HG03135 (cell line): ENCODE measurements around the gene GMDS.

Experiments
- ATAC-seq: cut with Tn5 transposase; IDR thresholded peaks from one replicate; pipeline ENCODE4 v1.9.1; 2021; ENCODE audit warnings: mild to moderate bottlenecking, moderate library complexity; ENCODE audit not compliant: unreplicated experiment

GMDS gene

GRCh38 chr6:1622220-1622850 lies 623.1 kb downstream of the GMDS start:
- no peak for ATAC-seq

GRCh38 chr6:1621070-1621701 lies 624.2 kb downstream of the GMDS start:
- no peak for ATAC-seq

DNA sequence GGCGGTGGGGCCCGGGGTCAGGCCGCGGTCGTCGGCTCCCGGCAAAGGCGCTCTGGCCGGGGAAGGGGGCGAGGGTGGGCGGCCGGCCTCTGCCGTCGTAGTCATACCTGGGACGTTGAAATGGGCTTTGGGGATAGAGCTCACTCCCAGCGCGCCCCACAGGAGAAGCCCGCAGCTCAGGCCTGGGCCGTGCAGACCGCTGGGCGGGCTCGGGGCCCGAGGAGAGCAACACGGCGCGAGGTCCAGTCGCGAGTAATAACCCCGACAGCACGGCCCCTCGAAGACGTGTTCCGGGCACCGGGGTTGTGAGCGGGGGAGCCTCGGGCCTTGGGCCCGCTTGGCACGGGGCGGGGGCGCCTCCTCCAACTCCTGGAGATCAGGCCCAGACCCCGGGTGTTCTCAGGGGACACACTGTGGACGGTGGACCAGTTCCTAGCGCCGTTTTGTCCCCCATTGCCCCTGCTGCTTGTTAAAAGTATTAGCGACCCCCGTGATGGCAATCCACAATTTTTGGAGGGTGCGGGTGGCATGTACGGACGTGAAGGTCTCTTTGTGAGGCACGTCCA lies 624.8 kb downstream of the GMDS start:
- ATAC-seq = no peak

GRCh38 chr6:1619673-1620503 lies 625.5 kb downstream of the GMDS start:
- ATAC-seq = no peak

GRCh38 chr6:1619098-1619672 lies 626.2 kb downstream of the GMDS start:
- ATAC-seq = no peak

DNA sequence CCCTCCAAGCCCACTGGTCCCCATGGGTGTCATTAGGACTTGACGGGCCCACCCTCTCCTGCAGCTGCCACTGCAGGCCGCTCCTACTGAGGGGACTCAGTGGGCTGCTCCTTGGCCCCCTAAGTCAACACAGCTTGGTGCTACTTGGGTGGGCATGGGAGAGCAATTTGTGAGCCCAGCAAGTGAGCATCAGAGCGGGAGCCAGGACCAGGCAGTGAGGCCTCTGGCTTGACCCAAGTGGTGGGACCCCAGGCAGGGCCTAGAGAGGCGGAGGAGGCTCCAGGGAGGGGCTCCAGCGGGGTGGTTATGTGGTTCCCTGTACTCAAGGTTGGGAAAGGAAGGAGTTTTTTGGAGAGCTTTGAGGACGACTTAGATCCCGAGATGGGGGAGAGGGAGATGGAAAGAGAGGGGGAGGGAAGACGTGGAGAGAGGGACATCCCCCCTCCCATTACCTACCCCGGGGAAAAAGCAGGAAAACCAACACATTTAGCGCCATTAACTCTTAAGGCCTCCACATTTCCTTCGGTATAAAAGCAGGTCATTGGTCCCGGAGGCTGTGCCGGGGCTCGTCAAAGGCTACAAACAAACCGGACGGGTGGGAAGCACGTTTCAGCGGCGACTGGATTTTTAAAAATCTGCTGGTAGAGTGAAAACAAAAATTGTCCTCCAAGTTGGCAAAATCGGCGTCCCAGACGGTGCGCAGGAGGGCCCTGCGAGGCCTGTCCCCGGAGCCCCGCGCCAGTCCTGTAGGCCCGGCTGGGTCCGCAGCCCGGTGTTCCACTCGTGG lies 626.9 kb downstream of the GMDS start:
- ATAC-seq = no peak

DNA sequence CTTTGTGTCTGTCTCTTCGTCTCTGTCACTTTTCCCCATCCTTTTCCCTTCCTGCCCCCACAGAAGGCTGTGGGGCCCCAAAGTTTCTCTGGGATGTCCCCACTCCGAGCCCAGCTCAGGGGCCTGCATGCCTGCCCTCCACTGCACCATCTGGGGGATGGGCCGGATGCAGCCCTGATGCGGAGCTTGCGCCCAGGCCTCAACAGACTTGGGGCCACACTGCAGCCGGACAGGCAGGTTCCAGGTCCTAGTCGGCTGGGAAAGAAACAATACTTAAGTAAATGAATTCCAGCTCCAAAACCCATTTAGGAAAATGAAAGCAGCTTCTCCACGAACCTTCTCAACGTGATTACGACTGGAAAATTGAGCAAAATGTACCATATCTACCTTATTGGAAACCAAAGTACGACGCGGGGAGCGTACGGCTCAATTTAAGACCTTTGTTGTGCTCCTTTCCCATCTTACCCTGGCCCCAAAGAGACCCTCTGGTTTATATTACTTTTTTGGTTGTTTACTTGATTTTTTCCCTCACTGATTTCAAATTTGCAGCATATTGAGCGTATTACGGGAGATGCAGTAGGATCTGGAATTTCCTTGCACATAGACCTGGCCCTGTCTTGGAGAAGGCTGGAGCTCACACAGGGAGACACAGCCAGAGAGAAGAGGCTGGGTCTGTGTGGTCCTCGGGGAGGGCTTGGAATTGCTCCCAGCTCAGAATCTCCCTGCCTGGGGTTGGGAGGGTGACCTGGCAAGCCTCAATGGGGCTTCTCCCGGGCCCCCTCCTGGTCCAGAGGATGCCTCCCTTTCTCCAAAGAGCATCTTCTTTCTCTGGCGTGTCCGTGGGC lies 627.7 kb downstream of the GMDS start:
- ATAC-seq = no peak

- ATAC-seq = no peak
Observed at GRCh38 chr6:1616701-1617463, 628.5 kb downstream of the GMDS start.

DNA sequence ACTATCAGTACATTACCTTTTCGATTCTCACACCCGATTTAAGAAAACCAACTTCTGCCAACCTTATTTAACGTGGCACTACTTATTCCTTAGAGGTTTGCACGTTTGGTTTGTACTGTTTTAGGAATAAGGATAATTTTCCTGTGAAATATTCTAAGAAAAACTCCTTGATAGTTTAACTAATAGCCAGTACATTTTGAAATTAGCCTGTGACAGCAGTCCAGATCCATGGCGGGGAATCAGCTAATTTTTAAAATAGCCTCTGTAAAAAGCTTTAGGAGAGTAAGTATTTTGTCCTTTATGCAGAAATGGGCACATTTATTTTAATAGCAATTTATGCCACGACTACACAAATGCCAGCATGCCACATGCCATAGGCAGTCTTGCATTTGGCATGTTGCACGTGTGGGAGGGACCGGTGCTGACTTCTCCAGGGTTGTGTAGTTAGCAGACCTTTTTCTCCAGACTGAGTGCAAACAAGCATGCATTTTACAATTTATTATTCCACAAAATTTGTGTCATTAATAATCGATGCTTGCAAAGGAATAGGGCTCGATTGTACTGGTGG lies 629.5 kb downstream of the GMDS start:
- no peak for ATAC-seq

DNA sequence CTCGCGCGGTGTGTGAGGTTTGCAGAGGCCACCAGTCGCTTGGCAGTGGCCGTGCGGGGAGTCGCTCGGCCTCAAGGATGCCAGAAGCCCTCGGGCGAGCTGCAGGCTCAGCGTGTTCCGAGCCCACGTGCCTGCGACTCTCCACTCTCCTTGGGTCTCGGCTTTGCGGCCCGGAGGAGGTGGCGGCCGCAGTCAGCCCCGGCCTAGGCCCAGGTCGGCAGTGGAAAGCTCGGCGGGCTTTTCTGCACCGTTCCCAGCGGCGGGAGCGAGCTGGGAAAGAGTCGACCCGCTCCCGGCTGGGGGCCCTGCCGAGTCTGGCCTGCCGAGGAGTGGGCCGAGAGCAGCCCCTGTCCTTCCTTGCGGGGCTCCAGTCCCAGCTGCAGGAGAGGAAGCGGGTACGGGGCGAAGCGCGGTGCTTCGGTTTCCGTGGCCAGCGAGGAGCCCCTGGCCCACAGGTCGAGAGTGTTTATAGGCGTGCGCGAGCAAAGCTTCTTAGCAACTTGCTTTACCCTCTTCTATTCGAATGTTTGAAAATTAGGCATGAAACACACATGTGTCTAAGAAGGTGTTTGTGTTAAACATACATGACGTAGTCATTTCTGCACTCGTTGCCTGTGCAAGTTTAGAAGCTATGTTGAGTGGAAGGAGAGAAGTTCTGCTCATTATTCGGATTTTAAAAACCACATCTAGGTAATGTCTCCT lies 630.1 kb downstream of the GMDS start:
- no peak for ATAC-seq

GRCh38 chr6:1614448-1615150 lies 630.8 kb downstream of the GMDS start:
- ATAC-seq = no peak

DNA sequence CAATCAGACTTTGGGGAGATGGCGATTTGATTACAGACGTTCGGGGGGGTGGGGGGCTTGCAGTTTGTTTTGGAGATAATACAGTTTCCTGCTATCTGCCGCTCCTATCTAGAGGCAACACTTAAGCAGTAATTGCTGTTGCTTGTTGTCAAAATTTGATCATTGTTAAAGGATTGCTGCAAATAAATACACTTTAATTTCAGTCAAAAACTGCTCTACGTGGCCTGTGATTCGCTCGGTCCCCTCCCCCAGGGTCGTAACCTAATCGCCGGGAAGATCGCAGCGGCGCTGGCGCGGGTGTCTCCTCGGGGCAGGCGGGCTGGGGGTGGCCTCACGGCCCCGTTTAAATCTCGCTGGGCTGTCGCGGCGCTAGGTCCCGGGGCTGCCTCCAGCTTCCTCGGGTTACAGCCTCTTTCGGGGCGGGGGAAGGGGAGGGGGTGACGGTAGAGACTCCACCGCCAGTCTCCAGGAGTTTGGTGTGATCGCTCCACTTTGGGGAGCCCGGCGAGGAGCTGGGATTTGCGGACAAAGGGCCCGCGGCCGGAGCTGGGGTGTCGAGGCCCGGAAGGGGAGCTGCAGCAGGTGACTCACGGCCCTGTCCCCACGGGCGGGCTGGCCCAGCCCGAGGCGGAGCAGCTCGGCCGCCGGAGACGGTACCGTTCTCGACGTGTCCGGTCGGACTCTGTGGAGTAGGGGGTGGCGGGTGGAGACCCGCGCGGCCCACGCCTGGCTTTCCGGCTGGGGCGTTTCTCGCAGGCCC lies 631.5 kb downstream of the GMDS start:
- no peak for ATAC-seq

- no peak for ATAC-seq
Observed at GRCh38 chr6:1613346-1613687, 632.1 kb downstream of the GMDS start.

DNA sequence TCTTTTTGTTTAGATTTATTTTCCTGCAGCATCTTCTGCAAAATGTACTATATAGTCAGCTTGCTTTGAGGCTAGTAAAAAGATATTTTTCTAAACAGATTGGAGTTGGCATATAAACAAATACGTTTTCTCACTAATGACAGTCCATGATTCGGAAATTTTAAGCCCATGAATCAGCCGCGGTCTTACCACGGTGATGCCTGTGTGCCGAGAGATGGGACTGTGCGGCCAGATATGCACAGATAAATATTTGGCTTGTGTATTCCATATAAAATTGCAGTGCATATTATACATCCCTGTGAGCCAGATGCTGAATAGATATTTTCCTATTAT lies 632.5 kb downstream of the GMDS start:
- ATAC-seq = no peak

DNA sequence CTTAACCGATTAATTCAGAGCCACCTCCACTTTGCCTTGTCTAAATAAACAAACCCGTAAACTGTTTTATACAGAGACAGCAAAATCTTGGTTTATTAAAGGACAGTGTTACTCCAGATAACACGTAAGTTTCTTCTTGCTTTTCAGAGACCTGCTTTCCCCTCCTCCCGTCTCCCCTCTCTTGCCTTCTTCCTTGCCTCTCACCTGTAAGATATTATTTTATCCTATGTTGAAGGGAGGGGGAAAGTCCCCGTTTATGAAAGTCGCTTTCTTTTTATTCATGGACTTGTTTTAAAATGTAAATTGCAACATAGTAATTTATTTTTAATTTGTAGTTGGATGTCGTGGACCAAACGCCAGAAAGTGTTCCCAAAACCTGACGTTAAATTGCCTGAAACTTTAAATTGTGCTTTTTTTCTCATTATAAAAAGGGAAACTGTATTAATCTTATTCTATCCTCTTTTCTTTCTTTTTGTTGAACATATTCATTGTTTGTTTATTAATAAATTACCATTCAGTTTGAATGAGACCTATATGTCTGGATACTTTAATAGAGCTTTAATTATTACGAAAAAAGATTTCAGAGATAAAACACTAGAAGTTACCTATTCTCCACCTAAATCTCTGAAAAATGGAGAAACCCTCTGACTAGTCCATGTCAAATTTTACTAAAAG lies 633.0 kb downstream of the GMDS start:
- no peak for ATAC-seq

- ATAC-seq = no peak
Observed at GRCh38 chr6:1611572-1612298, 633.7 kb downstream of the GMDS start.
